ENCODE results near the gene CCDC92.

The CCDC92 gene

GRCh38 chr12:123972457-123973401 is at the start of gene CCDC92, which contains the start of gene ZNF664:
Gene CCDC92 (minus strand): TSS chr12:123972831. CDS start chr12:123944305, 28,526 bp downstream.
Gene ZNF664 (plus strand): TSS chr12:123973215. CDS start chr12:124012145, 38,930 bp downstream.
- peak; percentile 84 for DNase-seq

- DNase-seq = no peak
Measured at GRCh38 chr12:124022161-124022560, 49.5 kb upstream of the CCDC92 start.

GRCh38 chr12:124021007-124021406 is 48.4 kb upstream of the CCDC92 start:
- DNase-seq = no peak

- DNase-seq = no peak
Measured at GRCh38 chr12:124020514-124020949, 47.9 kb upstream of the CCDC92 start.

GRCh38 chr12:124019115-124019514 is 46.5 kb upstream of the CCDC92 start:
- DNase-seq = no peak

- no peak for DNase-seq
Measured at GRCh38 chr12:124018539-124018938, 45.9 kb upstream of the CCDC92 start.

- DNase-seq = no peak
Measured at GRCh38 chr12:124017064-124017463, 44.4 kb upstream of the CCDC92 start.

GRCh38 chr12:124015494-124016461 is 43.1 kb upstream of the CCDC92 start:
- DNase-seq = no peak

- DNase-seq = no peak
Measured at GRCh38 chr12:124013073-124013472, 40.4 kb upstream of the CCDC92 start.

GRCh38 chr12:124011435-124012115 is 38.9 kb upstream of the CCDC92 start:
- DNase-seq = no peak

- DNase-seq = no peak
Measured at GRCh38 chr12:124010687-124011086, 38.1 kb upstream of the CCDC92 start.

- DNase-seq = no peak
Measured at GRCh38 chr12:124009781-124010180, 37.1 kb upstream of the CCDC92 start.

- DNase-seq = no peak
Measured at GRCh38 chr12:124008595-124008994, 36.0 kb upstream of the CCDC92 start.

- DNase-seq = no peak
Measured at GRCh38 chr12:124007826-124008570, 35.4 kb upstream of the CCDC92 start.

GRCh38 chr12:124006846-124007713 is 34.4 kb upstream of the CCDC92 start:
- DNase-seq = no peak

- no peak for DNase-seq
Measured at GRCh38 chr12:124006085-124006845, 33.6 kb upstream of the CCDC92 start.

GRCh38 chr12:124004233-124004875 is 31.7 kb upstream of the CCDC92 start:
- DNase-seq = no peak

GRCh38 chr12:124002654-124003053 is 30.0 kb upstream of the CCDC92 start:
- DNase-seq = no peak

GRCh38 chr12:124002021-124002644 is 29.5 kb upstream of the CCDC92 start:
- no peak for DNase-seq
